HL-60 (cell line): ENCODE results near the gene TFCP2.

Source experiments
- CTCF ChIP-seq: IDR thresholded peaks from one replicate; pipeline ENCODE4 v1.5.1; 2011; ENCODE audit warnings: low read length, control low read depth, inconsistent platforms; ENCODE audit not compliant: insufficient read depth
- POLR2AphosphoS5 ChIP-seq: IDR thresholded peaks from 2 replicates; pipeline ENCODE4 v1.6.1; 2012; ENCODE audit warnings: low read depth
- REST ChIP-seq: IDR thresholded peaks from 2 replicates; pipeline ENCODE4 v1.6.1; 2012; ENCODE audit warnings: low read depth; ENCODE audit not compliant: insufficient replicate concordance
- SPI1 ChIP-seq: IDR thresholded peaks from 2 replicates; pipeline ENCODE4 v1.6.1; 2012; ENCODE audit warnings: low read depth, mild to moderate bottlenecking, borderline replicate concordance

GRCh38 chr12:51191516-51192283, 18.8 kb upstream of the TFCP2 start:
- no peak for TF ChIP-seq CTCF
- no peak for TF ChIP-seq POLR2AphosphoS5
- TF ChIP-seq REST = no peak
- TF ChIP-seq SPI1 = no peak
